ENCODE data around the gene CNIH4.

- TF ChIP-seq POLR2AphosphoS5 (IDR thresholded peaks at IDR 0.05; ENCODE audit: borderline replicate concordance, low read depth, low read length) (no peak), EZH2 (IDR thresholded peaks at IDR 0.05) (no peak), FOXP2 (optimal IDR thresholded peaks at IDR 0.05; ENCODE audit: control extremely low read depth, extremely low read length, insufficient read depth) (no peak)
Measured at GRCh38 chr1:224358237-224358636, 1.6 kb downstream of the CNIH4 start.
